Measurements from ENCODE around the gene CHPF2.

The CHPF2 gene

DNA sequence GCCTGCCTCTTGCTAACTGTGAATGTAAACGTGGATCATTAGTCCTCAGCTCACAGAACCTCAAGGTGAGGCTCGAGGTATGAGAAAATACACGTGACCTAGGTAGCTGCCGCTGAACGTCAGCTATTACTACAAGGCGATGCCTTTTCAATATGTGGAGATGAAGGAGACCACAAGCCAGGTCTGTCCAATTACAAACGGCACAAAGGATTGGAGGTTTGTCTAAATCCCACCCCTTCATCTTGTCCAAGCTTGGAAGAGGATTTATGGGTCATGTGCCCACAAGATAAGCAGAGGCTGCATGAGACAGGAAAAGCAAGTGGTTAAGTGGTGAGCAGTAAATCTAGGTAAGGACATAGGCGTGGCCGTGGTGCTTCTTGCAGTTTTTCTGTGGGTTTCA is 25.4 kb upstream of the CHPF2 start:
- no peak for DNase-seq (ENCODE audit: insufficient read length, low spot score)
- no peak for FAIRE-seq
- TF ChIP-seq, protein P1, sequence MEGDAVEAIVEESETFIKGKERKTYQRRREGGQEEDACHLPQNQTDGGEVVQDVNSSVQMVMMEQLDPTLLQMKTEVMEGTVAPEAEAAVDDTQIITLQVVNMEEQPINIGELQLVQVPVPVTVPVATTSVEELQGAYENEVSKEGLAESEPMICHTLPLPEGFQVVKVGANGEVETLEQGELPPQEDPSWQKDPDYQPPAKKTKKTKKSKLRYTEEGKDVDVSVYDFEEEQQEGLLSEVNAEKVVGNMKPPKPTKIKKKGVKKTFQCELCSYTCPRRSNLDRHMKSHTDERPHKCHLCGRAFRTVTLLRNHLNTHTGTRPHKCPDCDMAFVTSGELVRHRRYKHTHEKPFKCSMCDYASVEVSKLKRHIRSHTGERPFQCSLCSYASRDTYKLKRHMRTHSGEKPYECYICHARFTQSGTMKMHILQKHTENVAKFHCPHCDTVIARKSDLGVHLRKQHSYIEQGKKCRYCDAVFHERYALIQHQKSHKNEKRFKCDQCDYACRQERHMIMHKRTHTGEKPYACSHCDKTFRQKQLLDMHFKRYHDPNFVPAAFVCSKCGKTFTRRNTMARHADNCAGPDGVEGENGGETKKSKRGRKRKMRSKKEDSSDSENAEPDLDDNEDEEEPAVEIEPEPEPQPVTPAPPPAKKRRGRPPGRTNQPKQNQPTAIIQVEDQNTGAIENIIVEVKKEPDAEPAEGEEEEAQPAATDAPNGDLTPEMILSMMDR (IDR thresholded peaks at IDR 0.05; ENCODE audit: insufficient read depth, missing control alignments), result no peak

DNA sequence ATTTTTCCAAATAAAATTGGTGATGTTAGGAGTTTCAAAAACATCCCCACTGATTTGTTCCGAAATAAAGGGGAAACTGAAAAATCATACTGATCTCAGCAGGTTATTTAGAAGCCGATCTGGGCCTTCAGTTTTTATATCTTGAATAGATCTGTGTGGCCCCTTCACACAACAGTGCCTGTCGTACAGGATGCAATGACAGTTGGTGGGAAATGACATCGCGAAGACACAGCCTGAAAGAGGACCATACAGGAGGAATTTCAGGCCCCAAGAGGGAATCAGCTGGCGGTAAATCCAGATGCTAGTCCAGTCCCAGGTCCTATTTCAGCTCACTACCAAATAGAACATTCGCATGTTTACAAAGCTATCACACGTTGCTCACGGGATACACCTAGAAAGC is 25.0 kb upstream of the CHPF2 start:
- no peak for FAIRE-seq
- TF ChIP-seq, protein P1 (IDR thresholded peaks at IDR 0.05; ENCODE audit: insufficient read depth, missing control alignments), result no peak
- no peak for DNase-seq (ENCODE audit: insufficient read length, low spot score)

DNA sequence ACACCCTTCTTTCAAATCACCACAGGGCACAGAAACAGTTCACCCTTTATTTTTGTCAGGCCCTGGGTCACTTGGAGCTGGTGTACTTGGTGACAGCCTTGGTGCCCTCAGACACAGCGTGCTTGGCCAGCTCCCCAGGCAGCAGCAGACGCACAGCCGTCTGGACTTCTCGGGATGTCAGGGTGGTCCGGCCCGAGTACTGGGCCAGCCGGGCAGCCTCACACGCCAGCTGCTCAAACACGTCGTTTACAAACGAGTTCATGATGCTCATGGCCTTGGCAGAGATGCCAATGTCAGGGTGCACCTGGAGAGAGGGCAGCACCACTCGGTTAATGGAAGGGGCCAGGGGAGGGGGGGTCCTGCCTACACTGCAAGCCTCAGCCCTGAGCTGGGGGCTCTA is 24.5 kb upstream of the CHPF2 start:
- DNase-seq (ENCODE audit: insufficient read length, low spot score), result no peak
- TF ChIP-seq, protein P1 (IDR thresholded peaks at IDR 0.05; ENCODE audit: insufficient read depth, missing control alignments), result no peak
- FAIRE-seq, result no peak

DNA sequence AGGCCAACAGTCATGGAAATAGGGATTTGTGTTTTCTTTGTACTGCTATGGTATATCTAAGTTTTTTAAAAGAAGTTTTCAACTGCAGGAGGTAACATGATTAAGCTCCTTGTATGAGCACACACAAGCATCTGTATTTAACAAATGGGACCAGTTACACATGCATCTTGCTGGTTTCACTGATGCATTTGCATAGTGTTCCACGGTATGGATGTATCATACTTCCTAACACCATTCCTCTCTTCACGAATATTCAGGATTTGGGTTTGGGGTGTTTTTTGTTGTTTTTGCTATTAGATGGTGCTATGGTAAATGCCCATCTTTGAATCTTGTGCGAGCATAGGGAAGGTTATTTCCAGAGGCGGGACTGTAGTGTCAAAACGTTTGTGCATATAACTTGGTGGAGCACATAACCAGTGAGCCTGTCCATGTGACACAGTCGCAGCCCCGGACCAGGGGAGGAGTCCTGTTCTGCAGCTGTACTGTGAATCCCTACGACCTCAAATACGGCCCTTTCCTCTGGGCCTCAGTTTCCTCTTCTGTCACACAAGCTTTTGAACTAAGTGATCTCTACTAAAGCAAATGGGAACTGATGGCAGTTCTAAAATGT is 23.9 kb upstream of the CHPF2 start:
- TF ChIP-seq, protein P1 (IDR thresholded peaks at IDR 0.05; ENCODE audit: insufficient read depth, missing control alignments), result no peak
- FAIRE-seq (no peak), DNase-seq (ENCODE audit: insufficient read length, low spot score) (no peak)

DNA sequence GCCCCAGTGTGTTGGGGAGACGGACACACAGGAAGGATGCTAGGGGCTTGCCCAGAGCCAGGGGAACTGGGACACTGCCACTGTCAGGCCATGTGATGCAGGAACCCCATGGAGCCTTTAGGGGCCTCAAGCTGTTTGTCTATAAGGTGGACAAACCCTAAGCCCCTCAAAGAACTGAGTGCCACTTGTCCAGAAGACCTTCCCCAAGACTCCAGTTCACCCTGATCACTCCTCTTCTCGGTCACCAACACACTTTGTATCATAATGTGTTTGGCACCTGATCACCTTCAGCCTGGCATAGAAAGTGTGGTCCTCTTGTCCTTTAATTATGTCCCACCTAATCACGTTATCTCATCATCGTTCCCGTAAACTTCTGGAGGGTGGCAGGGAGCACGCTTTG is 22.7 kb upstream of the CHPF2 start:
- no peak for DNase-seq (ENCODE audit: insufficient read length, low spot score)
- no peak for FAIRE-seq
- TF ChIP-seq, protein P1 (IDR thresholded peaks at IDR 0.05; ENCODE audit: insufficient read depth, missing control alignments), result no peak

DNA sequence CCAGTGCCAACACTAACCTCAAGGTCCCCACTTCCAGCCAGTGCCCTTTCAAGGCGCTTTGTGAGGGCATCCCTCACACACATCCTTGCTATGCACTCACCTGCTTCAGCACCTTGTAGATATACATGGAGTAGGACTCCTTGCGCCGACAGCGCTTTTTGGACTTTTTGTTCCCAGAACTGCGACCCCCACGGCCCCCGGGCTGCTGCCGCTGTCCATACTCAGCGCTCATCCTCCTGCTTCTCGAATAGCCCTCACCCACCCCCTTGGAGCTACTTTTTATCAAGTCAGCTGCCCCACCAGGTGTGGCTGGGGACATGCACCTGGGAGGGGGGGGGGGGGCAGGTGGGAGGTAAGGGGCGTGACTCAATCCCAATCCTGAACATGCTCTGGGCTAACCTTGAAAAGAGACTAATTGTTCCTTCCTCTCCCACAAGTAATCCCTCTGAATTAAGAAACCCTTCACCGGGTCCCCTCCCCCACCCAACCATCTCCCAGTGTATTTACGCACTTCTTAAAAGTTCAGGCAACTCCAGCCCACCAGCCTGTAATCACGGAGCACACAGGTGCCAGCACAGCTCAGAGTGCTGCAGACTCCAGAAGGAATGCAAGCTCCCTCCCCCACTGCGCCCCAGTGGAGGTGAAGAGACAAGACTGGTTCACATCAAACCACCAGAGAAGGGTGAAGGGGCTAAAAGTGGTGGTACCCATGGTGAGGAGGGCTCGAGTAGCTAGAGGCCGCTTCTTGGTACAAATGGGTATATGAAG is 22.0 kb upstream of the CHPF2 start, which contains the start of gene H2BK1:
Gene H2BK1 (minus strand): TSS at position 402 of the 768 bp plus-strand sequence. CDS start 170 bp downstream, at position 232.
- TF ChIP-seq, protein P1 (IDR thresholded peaks at IDR 0.05; ENCODE audit: insufficient read depth, missing control alignments), result no peak
- FAIRE-seq (no peak), DNase-seq (ENCODE audit: insufficient read length, low spot score) (no peak)

Measured in D721Med (cell line).